ENCODE data around the gene KCNK1. TPM values are rescaled to one million over a fixed set of nuclear protein-coding genes. Genes with fewer than 3 reads are reported as not detected.
A peak's percentile ranks its signal among the peaks of the same experiment; 100 is the strongest.

Gene KCNK1
- total RNA-seq, 1 donor from 2014 or later = 29.7 TPM

DNA sequence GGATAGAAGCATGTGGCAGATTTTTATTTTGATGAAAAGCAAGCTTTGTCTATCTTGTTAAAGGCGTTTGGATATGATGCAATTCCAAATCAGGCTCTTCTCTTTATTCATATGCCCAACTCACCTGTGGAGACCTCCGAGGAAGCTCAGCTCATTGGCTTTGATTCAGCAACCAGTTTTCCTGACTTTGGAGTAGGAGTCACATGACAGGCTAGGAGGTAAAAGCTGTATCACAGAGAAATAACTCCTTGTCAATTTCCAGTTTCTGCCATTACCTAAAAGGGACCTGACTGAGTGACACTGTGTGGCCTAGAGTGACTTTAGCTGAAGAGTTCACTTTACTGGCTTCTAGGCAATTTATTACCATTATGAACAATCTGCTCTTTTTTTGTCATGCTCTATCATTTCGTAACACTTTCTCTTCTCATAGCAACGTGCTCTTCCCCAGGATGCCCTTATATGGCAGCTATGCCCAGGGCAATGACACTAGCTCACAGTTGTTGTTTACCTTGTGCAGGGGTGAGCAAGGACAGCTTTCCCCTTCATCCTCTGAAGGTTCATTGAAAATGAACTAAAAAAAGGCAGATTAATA is 107.2 kb downstream of the KCNK1 start:
- intact Hi-C loops (cut with micrococcal nuclease) = no loop called here
- DNase-seq (no peak), ATAC-seq (peak; percentile 11)

Small RNAs within 50 kb of the gene (microRNA-seq; reads per million reads assigned to microRNA genes)
- gene MIR4427 (ENCODE audit: borderline number of aligned reads) = not detected

All from left ventricle myocardium superior (tissue), 1 donor.